MV-4-11 (cell line): ENCODE data around the gene CREG2.
A peak's percentile ranks its signal among the peaks of the same experiment; 100 is the strongest.

Source experiments
- DNase-seq: peaks from one replicate; lab custom pipeline; 2025; lab: John Stamatoyannopoulos, UW

Gene CREG2

GRCh38 chr2:101387151-101387834, at the start of gene CREG2:
Gene CREG2, minus strand, starts transcription at chr2:101387503. Its CDS starts 46 bp downstream, at chr2:101387457.
- peak; percentile 19 for DNase-seq

- no peak for DNase-seq
These were observed 47.9 kb upstream of the CREG2 start for GRCh38 chr2:101435001-101435862.

- DNase-seq, result no peak
These were observed 46.2 kb upstream of the CREG2 start for GRCh38 chr2:101433465-101433864.

- no peak for DNase-seq
These were observed 45.3 kb upstream of the CREG2 start for GRCh38 chr2:101432411-101433181.

- DNase-seq, result no peak
These were observed 44.2 kb upstream of the CREG2 start for GRCh38 chr2:101431486-101431885.

- no peak for DNase-seq
These were observed 42.9 kb upstream of the CREG2 start for GRCh38 chr2:101430156-101430555.

- DNase-seq, result no peak
These were observed 42.1 kb upstream of the CREG2 start for GRCh38 chr2:101429453-101429852.

GRCh38 chr2:101428422-101429176, 41.3 kb upstream of the CREG2 start:
- no peak for DNase-seq

GRCh38 chr2:101427743-101428142, 40.4 kb upstream of the CREG2 start:
- no peak for DNase-seq

- no peak for DNase-seq
These were observed 39.9 kb upstream of the CREG2 start for GRCh38 chr2:101427240-101427639.

GRCh38 chr2:101426822-101427221, 39.5 kb upstream of the CREG2 start:
- no peak for DNase-seq

GRCh38 chr2:101420623-101421022, 33.3 kb upstream of the CREG2 start:
- peak; percentile 14 for DNase-seq

GRCh38 chr2:101419096-101419663, 31.9 kb upstream of the CREG2 start:
- peak; percentile 39 for DNase-seq

GRCh38 chr2:101418460-101419095, 31.3 kb upstream of the CREG2 start:
- no peak for DNase-seq

GRCh38 chr2:101416609-101417008, 29.3 kb upstream of the CREG2 start:
- no peak for DNase-seq

- DNase-seq, result no peak
These were observed 28.6 kb upstream of the CREG2 start for GRCh38 chr2:101415884-101416283.

GRCh38 chr2:101415220-101415619, 27.9 kb upstream of the CREG2 start:
- no peak for DNase-seq

- DNase-seq, result no peak
These were observed 24.9 kb upstream of the CREG2 start for GRCh38 chr2:101412092-101412694.

GRCh38 chr2:101410746-101411145, 23.4 kb upstream of the CREG2 start:
- DNase-seq, result no peak

GRCh38 chr2:101410114-101410513, 22.8 kb upstream of the CREG2 start:
- no peak for DNase-seq

GRCh38 chr2:101409699-101410098, 22.4 kb upstream of the CREG2 start:
- no peak for DNase-seq
